Activated naive CD4-positive, alpha-beta T cell treated with anti-CD3 and anti-CD28 coated beads, Interleukin-2, amount 50 U/mL, for 72 hours (primary cell): ENCODE results near the gene NEDD1. TPM values are rescaled to one million over a fixed set of nuclear protein-coding genes. Genes with fewer than 3 reads are reported as not detected.

ENCODE experiments used
- ATAC-seq, 2 donors: fragments of 150-1000 bp; cut with Tn5 transposase; 2 replicates each; pipeline ENCODE4 v1.10.0; 2021; ENCODE audit warnings: mild to moderate bottlenecking in 2 of 2, moderate library complexity in 2 of 2
- DNase-seq, 2 donors: peaks; one replicate each; pipeline ENCODE4 v3.0.0; 2021 to 2022; ENCODE audit warnings: low spot score in 2 of 2
- H3K27ac Mint-ChIP-seq, 2 donors: one replicate each; pipeline ENCODE4 v1.8.0; 2022; ENCODE audit warnings: mild to moderate bottlenecking in 2 of 2, mixed read lengths in 2 of 2
- H3K36me3 Mint-ChIP-seq, 2 donors: one replicate each; pipeline ENCODE4 v1.8.0; 2022; ENCODE audit warnings: mixed read lengths in 2 of 2
- H3K9me3 Mint-ChIP-seq, 2 donors: one replicate each; pipeline ENCODE4 v1.8.0; 2022; ENCODE audit warnings: mixed read lengths in 2 of 2
- total RNA-seq, 2 donors: library from RNA; stranded (reverse); gene quantifications; one replicate each; pipeline ENCODE4 v1.2.3, GENCODE V29; 2022

The NEDD1 gene
- total RNA-seq = 10 to 100 TPM; 45.1 to 65.6 TPM

- Mint-ChIP-seq H3K27ac (peak within 1 kb of the TSS; percentile 94 to 97), H3K9me3 (no peaks in the 10 kb centered on the region), H3K36me3 (peaks cover 22 to 27% of the 10 kb centered on the region in 2 donors)
- ATAC-seq (peak; percentile 91 to 92), DNase-seq (peak; percentile 80 to 92)
These were observed at the start of gene NEDD1 for GRCh38 chr12:96906849-96907670. Gene NEDD1, plus strand, starts transcription at chr12:96907257. Its CDS starts 2,503 bp downstream, at chr12:96909760.

GRCh38 chr12:96858162-96858561 is 48.9 kb upstream of the NEDD1 start:
- H3K27ac Mint-ChIP-seq = no peak overlapping the region
- no peaks in the 10 kb centered on the region for H3K36me3 Mint-ChIP-seq
- peaks cover 7 to 8% of the 10 kb centered on the region in 2 donors for H3K9me3 Mint-ChIP-seq
- ATAC-seq (no peak), DNase-seq (no peak)

- H3K36me3 Mint-ChIP-seq = no peaks in the 10 kb centered on the region
- no peak for DNase-seq
- ATAC-seq = no peak
- H3K27ac Mint-ChIP-seq = no peak overlapping the region
- H3K9me3 Mint-ChIP-seq = peaks cover 7 to 8% of the 10 kb centered on the region in 2 donors
These were observed 45.4 kb upstream of the NEDD1 start for GRCh38 chr12:96861656-96862055.

GRCh38 chr12:96862326-96862725 is 44.7 kb upstream of the NEDD1 start:
- DNase-seq (no peak), ATAC-seq (no peak)
- Mint-ChIP-seq H3K9me3 (peaks cover 5% of the 10 kb centered on the region in 2 donors), H3K27ac (no peak overlapping the region), H3K36me3 (no peaks in the 10 kb centered on the region)

- no peaks in the 10 kb centered on the region for H3K9me3 Mint-ChIP-seq
- no peaks in the 10 kb centered on the region for H3K36me3 Mint-ChIP-seq
- H3K27ac Mint-ChIP-seq = no peak overlapping the region
- ATAC-seq (no peak), DNase-seq (no peak)
These were observed 42.7 kb upstream of the NEDD1 start for GRCh38 chr12:96864335-96864734.

- ATAC-seq (no peak), DNase-seq (no peak)
- Mint-ChIP-seq H3K27ac (no peak overlapping the region), H3K36me3 (no peaks in the 10 kb centered on the region), H3K9me3 (no peaks in the 10 kb centered on the region)
These were observed 40.1 kb upstream of the NEDD1 start for GRCh38 chr12:96866801-96867590.

GRCh38 chr12:96870946-96871345 is 36.1 kb upstream of the NEDD1 start:
- DNase-seq = no peak
- H3K36me3 Mint-ChIP-seq = no peaks in the 10 kb centered on the region
- no peaks in the 10 kb centered on the region for H3K9me3 Mint-ChIP-seq
- H3K27ac Mint-ChIP-seq = no peak overlapping the region
- ATAC-seq = no peak

- ATAC-seq (no peak), DNase-seq (no peak)
- Mint-ChIP-seq H3K36me3 (no peaks in the 10 kb centered on the region), H3K9me3 (no peaks in the 10 kb centered on the region), H3K27ac (no peak overlapping the region)
These were observed 34.1 kb upstream of the NEDD1 start for GRCh38 chr12:96872961-96873360.

GRCh38 chr12:96874211-96874610 is 32.8 kb upstream of the NEDD1 start:
- Mint-ChIP-seq H3K36me3 (no peaks in the 10 kb centered on the region), H3K27ac (no peak overlapping the region), H3K9me3 (no peaks in the 10 kb centered on the region)
- DNase-seq (no peak), ATAC-seq (no peak)

GRCh38 chr12:96876966-96877365 is 30.1 kb upstream of the NEDD1 start:
- H3K36me3 Mint-ChIP-seq = no peaks in the 10 kb centered on the region
- H3K9me3 Mint-ChIP-seq = no peaks in the 10 kb centered on the region
- no peak overlapping the region for H3K27ac Mint-ChIP-seq
- ATAC-seq (peak in 1 of 2 donors; percentile 20), DNase-seq (no peak)

GRCh38 chr12:96878704-96879103 is 28.4 kb upstream of the NEDD1 start:
- Mint-ChIP-seq H3K36me3 (no peaks in the 10 kb centered on the region), H3K27ac (no peak overlapping the region), H3K9me3 (no peaks in the 10 kb centered on the region)
- DNase-seq (no peak), ATAC-seq (no peak)

GRCh38 chr12:96879301-96879700 is 27.8 kb upstream of the NEDD1 start:
- Mint-ChIP-seq H3K9me3 (no peaks in the 10 kb centered on the region), H3K27ac (no peak overlapping the region), H3K36me3 (no peaks in the 10 kb centered on the region)
- no peak for ATAC-seq
- DNase-seq = no peak

GRCh38 chr12:96880220-96880619 is 26.8 kb upstream of the NEDD1 start:
- Mint-ChIP-seq H3K36me3 (no peaks in the 10 kb centered on the region), H3K9me3 (no peaks in the 10 kb centered on the region), H3K27ac (no peak overlapping the region)
- no peak for DNase-seq
- no peak for ATAC-seq

GRCh38 chr12:96881608-96882007 is 25.4 kb upstream of the NEDD1 start:
- Mint-ChIP-seq H3K27ac (no peak overlapping the region), H3K9me3 (no peaks in the 10 kb centered on the region), H3K36me3 (no peaks in the 10 kb centered on the region)
- ATAC-seq (no peak), DNase-seq (no peak)

GRCh38 chr12:96882862-96883261 is 24.2 kb upstream of the NEDD1 start:
- H3K27ac Mint-ChIP-seq = no peak overlapping the region
- no peaks in the 10 kb centered on the region for H3K36me3 Mint-ChIP-seq
- DNase-seq (no peak), ATAC-seq (peak in 1 of 2 donors; percentile 41)
- no peaks in the 10 kb centered on the region for H3K9me3 Mint-ChIP-seq

- DNase-seq (no peak), ATAC-seq (no peak)
- Mint-ChIP-seq H3K27ac (no peak overlapping the region), H3K9me3 (no peaks in the 10 kb centered on the region), H3K36me3 (no peaks in the 10 kb centered on the region)
These were observed 23.5 kb upstream of the NEDD1 start for GRCh38 chr12:96883571-96883970.

- Mint-ChIP-seq H3K9me3 (no peaks in the 10 kb centered on the region), H3K27ac (no peak overlapping the region), H3K36me3 (no peaks in the 10 kb centered on the region)
- DNase-seq = no peak
- ATAC-seq = no peak
These were observed 19.9 kb upstream of the NEDD1 start for GRCh38 chr12:96886998-96887677.
